Neuron (in vitro differentiated cells): ENCODE results near the gene RGPD8.

Experiments
- H2AFZ ChIP-seq: one replicate; pipeline ENCODE4 v1.6.1; 2013; ENCODE audit warnings: low read depth, mild to moderate bottlenecking, inconsistent platforms, low read length, moderate library complexity
- H3K27me3 ChIP-seq: one replicate; pipeline ENCODE4 v1.6.1; 2013; ENCODE audit warnings: low read length; ENCODE audit not compliant: insufficient read depth
- H3K36me3 ChIP-seq: one replicate; pipeline ENCODE4 v1.6.1; 2013; ENCODE audit warnings: low read length; ENCODE audit not compliant: insufficient read depth
- H3K4me1 ChIP-seq: one replicate; pipeline ENCODE4 v1.6.1; 2013; ENCODE audit warnings: low read length; ENCODE audit not compliant: insufficient read depth
- H3K4me3 ChIP-seq: 2 replicates; pipeline ENCODE4 v1.5.1; 2013; ENCODE audit warnings: mild to moderate bottlenecking, low read length, moderate library complexity
- H3K9me3 ChIP-seq: one replicate; pipeline ENCODE4 v1.6.1; 2013; ENCODE audit warnings: low read length

RGPD8 gene

DNA sequence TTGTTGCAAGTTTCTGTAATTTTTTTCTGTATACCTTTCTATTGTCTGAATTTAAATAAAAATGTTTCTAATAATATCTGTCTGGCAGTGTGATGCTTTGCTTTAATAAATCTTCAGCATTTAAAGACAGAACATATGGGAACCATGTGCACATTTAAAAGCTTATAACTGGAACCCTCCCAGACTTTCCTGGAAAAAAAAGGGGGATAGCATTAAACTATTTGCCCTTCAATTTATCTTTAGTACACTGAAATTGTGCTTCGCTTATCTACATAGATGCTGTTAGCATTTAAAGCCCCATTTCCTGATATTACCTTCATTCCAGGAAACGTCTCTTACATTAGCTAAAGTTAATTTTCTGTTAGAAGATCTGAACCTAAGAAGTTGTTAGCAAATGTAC is 93.5 kb downstream of the RGPD8 start:
- H3K27me3 ChIP-seq, result no peaks in the 10 kb centered on the region
- H3K36me3 ChIP-seq, result no peaks in the 10 kb centered on the region

DNA sequence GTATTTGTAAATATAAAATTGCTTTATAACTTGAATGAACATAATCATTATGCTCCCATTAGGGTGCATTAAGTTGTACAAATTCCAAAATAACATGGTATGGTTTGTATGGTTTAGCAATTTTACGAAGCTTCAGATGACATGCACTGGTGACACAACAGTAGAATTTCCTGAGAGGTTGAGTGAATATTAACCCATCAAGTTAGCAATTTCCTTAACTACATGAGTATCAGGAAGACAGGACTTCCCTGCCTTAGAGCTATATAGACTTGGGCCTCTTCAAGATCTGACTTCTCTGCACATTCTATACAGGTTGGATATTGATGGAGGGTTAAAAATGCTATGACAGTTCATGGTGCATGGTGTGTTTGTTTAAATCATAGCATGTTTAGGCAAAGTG is 97.8 kb downstream of the RGPD8 start:
- Histone ChIP-seq H3K9me3 (no peaks in the 10 kb centered on the region), H3K4me1 (peaks cover 2% of the 10 kb centered on the region), H3K4me3 (no peak overlapping the region), H3K36me3 (peaks cover 3% of the 10 kb centered on the region), H2AFZ (no peak overlapping the region), H3K27me3 (no peaks in the 10 kb centered on the region)

More for the DNA sequence above, 93.5 kb downstream of the RGPD8 start:
- Histone ChIP-seq H3K4me1 (peaks cover 2% of the 10 kb centered on the region), H3K9me3 (no peaks in the 10 kb centered on the region), H3K4me3 (no peak overlapping the region), H2AFZ (no peak overlapping the region)

DNA sequence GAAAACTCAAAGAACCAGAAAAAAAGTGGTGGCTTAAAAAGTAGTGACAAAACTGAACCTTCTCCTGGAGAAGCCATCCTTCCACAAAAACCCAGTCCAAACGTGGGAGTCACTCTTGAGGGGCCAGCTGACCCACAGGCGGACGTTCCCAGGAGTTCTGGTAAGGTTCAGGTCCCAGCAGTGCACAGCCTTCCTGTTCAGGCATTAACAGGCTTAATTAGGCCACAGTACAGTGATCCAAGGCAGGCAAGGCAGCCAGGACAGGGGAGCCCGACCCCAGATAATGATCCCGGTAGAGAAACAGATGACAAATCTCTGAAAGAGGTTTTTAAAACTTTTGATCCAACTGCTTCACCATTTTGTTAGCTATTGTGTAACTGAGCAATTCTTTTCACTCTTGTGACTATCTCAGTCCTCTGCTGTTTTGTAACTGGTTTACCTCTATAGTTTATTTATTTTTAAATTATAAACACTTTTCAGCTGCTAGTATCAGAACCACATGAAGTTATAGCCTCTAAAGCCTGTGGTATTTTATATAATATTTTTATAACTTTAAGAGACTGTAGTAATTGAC is 101.2 kb downstream of the RGPD8 start:
- Histone ChIP-seq H3K4me1 (no peaks in the 10 kb centered on the region), H3K36me3 (peaks cover 3% of the 10 kb centered on the region), H2AFZ (no peak overlapping the region), H3K9me3 (peaks cover 3% of the 10 kb centered on the region), H3K27me3 (no peaks in the 10 kb centered on the region), H3K4me3 (no peak overlapping the region)

DNA sequence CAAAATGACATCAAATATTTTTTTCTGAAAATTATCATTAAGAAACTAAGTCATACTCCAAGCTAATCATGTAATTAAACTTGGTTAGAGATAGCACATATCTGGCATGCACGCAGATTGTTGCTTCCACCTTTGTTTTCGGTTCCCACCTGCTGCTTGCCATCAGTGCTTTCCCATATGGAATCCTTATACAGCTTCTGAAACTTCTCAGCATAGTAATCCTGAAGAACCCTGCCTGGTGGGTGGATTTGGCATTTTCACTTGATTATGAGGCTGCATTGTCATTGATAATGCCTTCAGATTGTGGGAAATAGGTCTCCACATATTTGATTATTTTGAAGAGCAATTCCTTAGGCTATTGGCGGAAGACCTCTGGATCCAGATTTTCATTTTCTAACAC is 110.5 kb downstream of the RGPD8 start:
- peaks cover 4% of the 10 kb centered on the region for H3K36me3 ChIP-seq
- H3K4me3 ChIP-seq, result no peak overlapping the region
- no peaks in the 10 kb centered on the region for H3K27me3 ChIP-seq
- H3K4me1 ChIP-seq, result no peaks in the 10 kb centered on the region
- H2AFZ ChIP-seq, result no peak overlapping the region
- peaks cover 5% of the 10 kb centered on the region for H3K9me3 ChIP-seq

DNA sequence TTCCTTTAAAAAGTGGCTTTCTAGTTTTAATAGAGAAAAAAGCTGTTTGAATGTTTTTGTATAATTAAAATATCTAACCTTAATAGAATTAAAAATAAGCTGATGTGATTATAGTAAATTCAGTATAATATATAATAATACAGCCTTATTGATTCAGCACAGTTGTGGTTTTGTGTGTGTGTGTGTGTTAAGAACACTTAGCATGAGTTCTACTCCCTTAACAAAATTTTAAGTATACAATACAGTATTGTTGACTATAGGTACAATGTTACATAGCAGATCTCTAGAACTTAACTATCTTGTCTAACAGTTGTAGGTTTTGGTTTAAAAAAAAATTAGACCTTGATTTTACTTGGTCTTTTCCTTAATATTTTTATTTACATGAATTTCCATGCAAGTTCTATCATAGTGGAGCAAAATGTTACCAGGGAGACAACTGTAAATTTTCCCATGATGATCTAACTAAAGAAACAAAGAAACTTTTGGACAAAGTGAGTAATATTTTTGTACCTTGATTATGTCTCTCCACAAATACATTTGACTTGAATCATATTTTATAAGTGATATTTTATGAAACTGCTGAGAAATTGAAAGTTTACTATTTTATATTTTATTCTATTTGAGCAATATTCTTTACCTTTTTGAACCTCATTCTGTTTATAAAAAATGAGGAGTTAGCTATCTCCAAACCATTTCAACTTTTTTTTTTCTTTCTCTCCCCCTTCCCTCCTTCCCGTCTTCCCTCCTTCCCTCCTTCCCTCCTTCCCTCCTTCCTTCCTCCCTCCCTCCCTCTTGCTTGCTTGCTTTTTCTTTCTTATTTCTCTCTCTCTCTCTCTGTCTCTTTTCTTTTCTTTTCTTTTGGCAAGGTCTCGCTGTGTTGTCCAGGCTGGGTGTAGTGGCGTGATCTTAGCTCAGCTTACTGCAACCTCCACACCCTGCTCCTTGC is 111.8 kb downstream of the RGPD8 start:
- peaks cover 2% of the 10 kb centered on the region for H3K9me3 ChIP-seq
- H3K36me3 ChIP-seq, result peaks cover 4% of the 10 kb centered on the region
- no peaks in the 10 kb centered on the region for H3K4me1 ChIP-seq
- no peaks in the 10 kb centered on the region for H3K27me3 ChIP-seq
- H2AFZ ChIP-seq, result no peak overlapping the region
- no peak overlapping the region for H3K4me3 ChIP-seq
